ENCODE results near the gene SRPK1.
"Not testable (repeated sequence)": the region's sequence is repeated elsewhere in the genome, so short reads cannot be mapped to it uniquely, and the experiment has no call there.

Gene SRPK1

GRCh38 chr6:35941170-35941569 is 20.3 kb upstream of the SRPK1 start:
- not testable (repeated sequence) for H3K36me3 Mint-ChIP-seq (ENCODE audit: low read depth); H3K27ac Mint-ChIP-seq; H3K4me3 Mint-ChIP-seq; H3K27me3 Mint-ChIP-seq; H3K9me3 Mint-ChIP-seq; H3K4me1 Mint-ChIP-seq (ENCODE audit: low read depth)

- H3K36me3 Mint-ChIP-seq (ENCODE audit: low read depth); H3K4me1 Mint-ChIP-seq (ENCODE audit: low read depth); H3K9me3 Mint-ChIP-seq; H3K27ac Mint-ChIP-seq; H3K27me3 Mint-ChIP-seq; H3K4me3 Mint-ChIP-seq: not testable (repeated sequence)
These were observed 19.1 kb upstream of the SRPK1 start for GRCh38 chr6:35940014-35940413.

- not testable (repeated sequence) for H3K4me1 Mint-ChIP-seq (ENCODE audit: low read depth); H3K4me3 Mint-ChIP-seq; H3K36me3 Mint-ChIP-seq (ENCODE audit: low read depth); H3K9me3 Mint-ChIP-seq; H3K27me3 Mint-ChIP-seq; H3K27ac Mint-ChIP-seq
These were observed 18.4 kb upstream of the SRPK1 start for GRCh38 chr6:35939259-35939658.

GRCh38 chr6:35936681-35937359 is 15.9 kb upstream of the SRPK1 start:
- H3K27ac Mint-ChIP-seq: no peak overlapping the region
- H3K27me3 Mint-ChIP-seq: peaks cover 3% of the 10 kb centered on the region
- H3K4me1 Mint-ChIP-seq (ENCODE audit: low read depth): peaks cover 6% of the 10 kb centered on the region
- no peak overlapping the region for H3K4me3 Mint-ChIP-seq
- H3K36me3 Mint-ChIP-seq (ENCODE audit: low read depth): peaks cover 5% of the 10 kb centered on the region
- H3K9me3 Mint-ChIP-seq: peaks cover 3% of the 10 kb centered on the region

GRCh38 chr6:35935469-35935868 is 14.6 kb upstream of the SRPK1 start:
- Mint-ChIP-seq H3K4me3 (no peak overlapping the region), H3K27me3 (peaks cover 3% of the 10 kb centered on the region), H3K27ac (no peak overlapping the region), H3K36me3 (ENCODE audit: low read depth) (peaks cover 6% of the 10 kb centered on the region), H3K4me1 (ENCODE audit: low read depth) (peaks cover 6% of the 10 kb centered on the region), H3K9me3 (peaks cover 3% of the 10 kb centered on the region)

- H3K9me3 Mint-ChIP-seq: peaks cover 3% of the 10 kb centered on the region
- H3K27me3 Mint-ChIP-seq: peaks cover 3% of the 10 kb centered on the region
- peaks cover 6% of the 10 kb centered on the region for H3K36me3 Mint-ChIP-seq (ENCODE audit: low read depth)
- H3K4me1 Mint-ChIP-seq (ENCODE audit: low read depth): peaks cover 6% of the 10 kb centered on the region
- no peak overlapping the region for H3K27ac Mint-ChIP-seq
- H3K4me3 Mint-ChIP-seq: no peak overlapping the region
These were observed 12.9 kb upstream of the SRPK1 start for GRCh38 chr6:35933844-35934243.

GRCh38 chr6:35931873-35932272 is 11.0 kb upstream of the SRPK1 start:
- H3K4me1 Mint-ChIP-seq (ENCODE audit: low read depth); H3K36me3 Mint-ChIP-seq (ENCODE audit: low read depth); H3K27me3 Mint-ChIP-seq; H3K9me3 Mint-ChIP-seq: not testable (repeated sequence)
- Mint-ChIP-seq H3K4me3 (peak overlapping the region; percentile 49), H3K27ac (peak overlapping the region; percentile 15)

GRCh38 chr6:35931120-35931561 is 10.2 kb upstream of the SRPK1 start:
- Mint-ChIP-seq H3K4me1 (ENCODE audit: low read depth) (peaks cover 6% of the 10 kb centered on the region), H3K27ac (no peak overlapping the region), H3K36me3 (ENCODE audit: low read depth) (peaks cover 6% of the 10 kb centered on the region), H3K9me3 (no peaks in the 10 kb centered on the region), H3K4me3 (no peak overlapping the region), H3K27me3 (peaks cover 3% of the 10 kb centered on the region)

- H3K4me1 Mint-ChIP-seq (ENCODE audit: low read depth): peaks cover 14% of the 10 kb centered on the region
- H3K9me3 Mint-ChIP-seq: no peaks in the 10 kb centered on the region
- H3K27ac Mint-ChIP-seq: no peak overlapping the region
- H3K4me3 Mint-ChIP-seq: no peak overlapping the region
- H3K36me3 Mint-ChIP-seq (ENCODE audit: low read depth): peaks cover 6% of the 10 kb centered on the region
- no peaks in the 10 kb centered on the region for H3K27me3 Mint-ChIP-seq
These were observed 8.7 kb upstream of the SRPK1 start for GRCh38 chr6:35929601-35930000.

- Mint-ChIP-seq H3K4me3 (no peak overlapping the region), H3K9me3 (no peaks in the 10 kb centered on the region), H3K36me3 (ENCODE audit: low read depth) (no peaks in the 10 kb centered on the region)
These were observed 5.8 kb upstream of the SRPK1 start for GRCh38 chr6:35926509-35927215.

GRCh38 chr6:35925961-35926360 is 5.1 kb upstream of the SRPK1 start:
- H3K4me1 Mint-ChIP-seq (ENCODE audit: low read depth): peaks cover 21% of the 10 kb centered on the region
- H3K9me3 Mint-ChIP-seq: no peaks in the 10 kb centered on the region

More at GRCh38 chr6:35926509-35927215, 5.8 kb upstream of the SRPK1 start:
- H3K4me1 Mint-ChIP-seq (ENCODE audit: low read depth): peaks cover 18% of the 10 kb centered on the region
- no peaks in the 10 kb centered on the region for H3K27me3 Mint-ChIP-seq
- no peak overlapping the region for H3K27ac Mint-ChIP-seq

GRCh38 chr6:35924146-35924545 is 3.2 kb upstream of the SRPK1 start:
- Mint-ChIP-seq H3K9me3 (no peaks in the 10 kb centered on the region), H3K27ac (no peak overlapping the region), H3K4me3 (no peak overlapping the region), H3K27me3 (no peaks in the 10 kb centered on the region), H3K4me1 (ENCODE audit: low read depth) (peaks cover 28% of the 10 kb centered on the region), H3K36me3 (ENCODE audit: low read depth) (peaks cover 10% of the 10 kb centered on the region)

More at GRCh38 chr6:35925961-35926360, 5.1 kb upstream of the SRPK1 start:
- H3K36me3 Mint-ChIP-seq (ENCODE audit: low read depth): no peaks in the 10 kb centered on the region
- no peak overlapping the region for H3K4me3 Mint-ChIP-seq
- no peak overlapping the region for H3K27ac Mint-ChIP-seq
- H3K27me3 Mint-ChIP-seq: no peaks in the 10 kb centered on the region

GRCh38 chr6:35922139-35922554 is 1.2 kb upstream of the SRPK1 start:
- H3K27ac Mint-ChIP-seq: no peak overlapping the region
- H3K36me3 Mint-ChIP-seq (ENCODE audit: low read depth): peaks cover 28% of the 10 kb centered on the region
- H3K4me1 Mint-ChIP-seq (ENCODE audit: low read depth): peaks cover 48% of the 10 kb centered on the region
- H3K27me3 Mint-ChIP-seq: no peaks in the 10 kb centered on the region
- H3K4me3 Mint-ChIP-seq: peak overlapping the region; percentile 98
- no peaks in the 10 kb centered on the region for H3K9me3 Mint-ChIP-seq

GRCh38 chr6:35919827-35920751 is 809 bp downstream of the SRPK1 start:
- Mint-ChIP-seq H3K9me3 (no peaks in the 10 kb centered on the region), H3K27me3 (no peaks in the 10 kb centered on the region), H3K4me1 (ENCODE audit: low read depth) (peaks cover 48% of the 10 kb centered on the region), H3K27ac (peak overlapping the region; percentile 98), H3K36me3 (ENCODE audit: low read depth) (peaks cover 36% of the 10 kb centered on the region), H3K4me3 (peak overlapping the region; percentile 98)
